Fibroblast of lung (primary cell): ENCODE data around the gene CACNG4. TPM values are rescaled to one million over a fixed set of nuclear protein-coding genes. Genes with fewer than 3 reads are reported as not detected.

Experiments used
- DNase-seq, 2 donors: peaks; one replicate each; pipeline versions ENCODE4 v3.0.0 to v3.0.0-alpha.2; 2010; ENCODE audit warnings: low read depth in 2 of 2
- H2AFZ ChIP-seq: 2 replicates; pipeline ENCODE4 v1.5.1; 2012; ENCODE audit warnings: low read length, control low read depth, inconsistent platforms
- H3K27ac ChIP-seq: 2 replicates; pipeline ENCODE4 v1.5.1; 2011; ENCODE audit warnings: low read length, control low read depth; ENCODE audit not compliant: insufficient read depth
- H3K27me3 ChIP-seq: 2 replicates; pipeline ENCODE4 v1.5.1; 2011; ENCODE audit warnings: mild to moderate bottlenecking, low read length; ENCODE audit not compliant: control insufficient read depth, insufficient read depth
- H3K36me3 ChIP-seq: 2 replicates; pipeline ENCODE4 v1.5.1; 2011; ENCODE audit warnings: low read length; ENCODE audit not compliant: control insufficient read depth, insufficient read depth
- H3K4me1 ChIP-seq: 2 replicates; pipeline ENCODE4 v1.5.1; 2011; ENCODE audit warnings: low read length; ENCODE audit not compliant: control insufficient read depth, insufficient read depth; ENCODE audit errors: extremely low read depth
- H3K4me2 ChIP-seq: 2 replicates; pipeline ENCODE4 v1.5.1; 2011; ENCODE audit warnings: low read length, control low read depth; ENCODE audit not compliant: insufficient read depth; ENCODE audit errors: extremely low read depth
- H3K4me3 ChIP-seq, 4 experiments: fragments of 200-600 bp in 1 of 4; sonication (generic) in 1 of 4; replicated peaks in 1 of 4; 2 replicates each; pipeline ENCODE4 v1.5.1; 2011 to 2016; ENCODE audit warnings: low read length in 4 of 4, low read depth in 3 of 4, mild to moderate bottlenecking in 3 of 4, control low read depth in 2 of 4, inconsistent platforms in 1 of 4, mixed read lengths in 1 of 4; ENCODE audit not compliant: insufficient read depth in 1 of 4; ENCODE audit errors: control extremely low read depth in 1 of 4
- H3K79me2 ChIP-seq: 2 replicates; pipeline ENCODE4 v1.5.1; 2012; ENCODE audit warnings: mild to moderate bottlenecking, low read length, inconsistent platforms; ENCODE audit not compliant: control insufficient read depth, insufficient read depth
- H3K9ac ChIP-seq: 2 replicates; pipeline ENCODE4 v1.5.1; 2011; ENCODE audit warnings: mild to moderate bottlenecking, low read length, control low read depth; ENCODE audit not compliant: insufficient read depth
- H3K9me3 ChIP-seq: 2 replicates; pipeline ENCODE4 v1.5.1; 2012; ENCODE audit warnings: low read depth, low read length; ENCODE audit not compliant: control insufficient read depth, insufficient read depth
- H4K20me1 ChIP-seq: 2 replicates; pipeline ENCODE4 v1.5.1; 2011; ENCODE audit warnings: low read length; ENCODE audit not compliant: control insufficient read depth, insufficient read depth; ENCODE audit errors: extremely low read depth
- CTCF ChIP-seq, 2 donors: IDR thresholded peaks in 1 of 2; conservative IDR thresholded peaks in 1 of 2; 1 replicate in 1 of 2; 2 replicates in 1 of 2; pipeline ENCODE4 v1.5.1; 2011 to 2012; ENCODE audit warnings: low read length in 2 of 2, control low read depth in 1 of 2, inconsistent platforms in 1 of 2, low read depth in 1 of 2, mild to moderate bottlenecking in 1 of 2
- EZH2 ChIP-seq: IDR thresholded peaks from 2 replicates; pipeline ENCODE4 v1.5.1; 2012; ENCODE audit warnings: low read length, control low read depth, mild to moderate bottlenecking; ENCODE audit errors: missing control alignments
- polyA plus RNA-seq, 2 donors: library from polyadenylated mRNA; depleted of rRNA in 1 of 2; stranded (reverse) in 1 of 2; unstranded in 1 of 2; fragments of >200 nt; gene quantifications; 2 replicates each; pipeline ENCODE4 v1.2.1, GENCODE V29; 2011 to 2012; ENCODE audit warnings: missing spikeins in 1 of 2
- total RNA-seq: library from RNA; depleted of rRNA; stranded (reverse); fragments of >200 nt; gene quantifications from 2 replicates; pipeline ENCODE4 v1.2.1, GENCODE V29; 2014

Gene CACNG4
- total and polyA plus RNA-seq, 2 donors (not counting 1 experiment from before 2014, with no cell fraction given) = not detected

- no peak overlapping the region for H3K4me3 ChIP-seq
- no peaks in the 10 kb centered on the region for H3K79me2 ChIP-seq
- H3K4me2 ChIP-seq = no peak overlapping the region
- H3K36me3 ChIP-seq = no peaks in the 10 kb centered on the region
- TF ChIP-seq EZH2 (no peak), CTCF (conservative IDR thresholded peaks at IDR 0.05 in 1 of 2, IDR thresholded peaks at IDR 0.05 in 1 of 2; ENCODE audit: low read depth in 1 of 2, low read length in 2 of 2) (no peak)
- no peaks in the 10 kb centered on the region for H3K4me1 ChIP-seq
- no peak overlapping the region for H2AFZ ChIP-seq
- no peaks in the 10 kb centered on the region for H3K9me3 ChIP-seq
- H4K20me1 ChIP-seq = no peaks in the 10 kb centered on the region
- no peak for DNase-seq
- H3K27ac ChIP-seq = no peak overlapping the region
- H3K9ac ChIP-seq = no peak overlapping the region
- H3K27me3 ChIP-seq = no peaks in the 10 kb centered on the region
These were observed 88.4 kb downstream of the CACNG4 start for GRCh38 chr17:67052720-67053437.

- H3K9ac ChIP-seq = no peak overlapping the region
- no peak overlapping the region for H3K4me2 ChIP-seq
- H3K4me3 ChIP-seq = no peak overlapping the region
- no peak for DNase-seq
- no peaks in the 10 kb centered on the region for H3K36me3 ChIP-seq
- no peaks in the 10 kb centered on the region for H3K4me1 ChIP-seq
- H3K79me2 ChIP-seq = no peaks in the 10 kb centered on the region
- H3K9me3 ChIP-seq = no peaks in the 10 kb centered on the region
- H3K27me3 ChIP-seq = no peaks in the 10 kb centered on the region
- H4K20me1 ChIP-seq = no peaks in the 10 kb centered on the region
- TF ChIP-seq EZH2 (no peak), CTCF (conservative IDR thresholded peaks at IDR 0.05 in 1 of 2, IDR thresholded peaks at IDR 0.05 in 1 of 2; ENCODE audit: low read depth in 1 of 2, low read length in 2 of 2) (no peak)
- H3K27ac ChIP-seq = no peak overlapping the region
- no peak overlapping the region for H2AFZ ChIP-seq
These were observed 89.0 kb downstream of the CACNG4 start for GRCh38 chr17:67053438-67054000.

GRCh38 chr17:67054011-67054591, 89.6 kb downstream of the CACNG4 start:
- Histone ChIP-seq H3K27ac (no peak overlapping the region), H3K9ac (no peak overlapping the region), H3K9me3 (no peaks in the 10 kb centered on the region), H3K4me3 (no peak overlapping the region), H3K36me3 (no peaks in the 10 kb centered on the region), H3K27me3 (no peaks in the 10 kb centered on the region), H2AFZ (no peak overlapping the region), H3K4me1 (no peaks in the 10 kb centered on the region), H4K20me1 (no peaks in the 10 kb centered on the region), H3K79me2 (no peaks in the 10 kb centered on the region), H3K4me2 (no peak overlapping the region)
- TF ChIP-seq EZH2 = no peak
- TF ChIP-seq CTCF (conservative IDR thresholded peaks at IDR 0.05 in 1 of 2, IDR thresholded peaks at IDR 0.05 in 1 of 2; ENCODE audit: low read depth in 1 of 2, low read length in 2 of 2) = no peak
- DNase-seq = no peak
